ENCODE data around the gene PRICKLE4.

Gene PRICKLE4

DNA sequence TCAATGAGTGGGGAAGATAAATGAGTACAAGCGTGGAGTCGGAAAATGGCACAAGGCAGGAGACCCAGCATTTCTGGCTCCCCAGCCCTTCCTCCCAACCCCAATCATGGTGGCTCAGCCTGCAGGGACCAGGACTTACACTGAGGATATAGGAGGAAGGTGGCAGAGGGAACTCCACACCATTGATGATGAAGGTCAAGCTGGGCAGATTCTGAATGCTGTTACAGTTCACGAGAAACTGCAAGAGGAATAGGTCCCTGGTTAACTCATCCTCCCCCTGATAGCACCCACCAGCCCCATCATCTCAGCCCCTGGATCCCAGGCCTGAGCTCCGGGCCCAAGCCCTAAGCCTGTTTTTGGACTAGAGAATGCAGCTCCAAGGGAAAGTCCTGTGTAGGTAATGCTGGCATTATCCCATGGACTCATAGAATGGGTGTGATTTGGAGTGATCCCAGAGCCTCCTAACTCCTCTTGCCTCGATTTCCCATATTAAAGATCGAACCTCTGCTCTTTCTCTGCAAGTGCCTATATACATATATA is 42.9 kb upstream of the PRICKLE4 start:
- TF ChIP-seq, protein P1, sequence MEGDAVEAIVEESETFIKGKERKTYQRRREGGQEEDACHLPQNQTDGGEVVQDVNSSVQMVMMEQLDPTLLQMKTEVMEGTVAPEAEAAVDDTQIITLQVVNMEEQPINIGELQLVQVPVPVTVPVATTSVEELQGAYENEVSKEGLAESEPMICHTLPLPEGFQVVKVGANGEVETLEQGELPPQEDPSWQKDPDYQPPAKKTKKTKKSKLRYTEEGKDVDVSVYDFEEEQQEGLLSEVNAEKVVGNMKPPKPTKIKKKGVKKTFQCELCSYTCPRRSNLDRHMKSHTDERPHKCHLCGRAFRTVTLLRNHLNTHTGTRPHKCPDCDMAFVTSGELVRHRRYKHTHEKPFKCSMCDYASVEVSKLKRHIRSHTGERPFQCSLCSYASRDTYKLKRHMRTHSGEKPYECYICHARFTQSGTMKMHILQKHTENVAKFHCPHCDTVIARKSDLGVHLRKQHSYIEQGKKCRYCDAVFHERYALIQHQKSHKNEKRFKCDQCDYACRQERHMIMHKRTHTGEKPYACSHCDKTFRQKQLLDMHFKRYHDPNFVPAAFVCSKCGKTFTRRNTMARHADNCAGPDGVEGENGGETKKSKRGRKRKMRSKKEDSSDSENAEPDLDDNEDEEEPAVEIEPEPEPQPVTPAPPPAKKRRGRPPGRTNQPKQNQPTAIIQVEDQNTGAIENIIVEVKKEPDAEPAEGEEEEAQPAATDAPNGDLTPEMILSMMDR (IDR thresholded peaks at IDR 0.05; ENCODE audit: low read depth, low read length, missing control alignments) = no peak
- no peak overlapping the region for H3K4me3 ChIP-seq (replicated peaks; ENCODE audit: low read depth, low read length)
- no peak for DNase-seq (ENCODE audit: extremely low read depth, low read depth)

DNA sequence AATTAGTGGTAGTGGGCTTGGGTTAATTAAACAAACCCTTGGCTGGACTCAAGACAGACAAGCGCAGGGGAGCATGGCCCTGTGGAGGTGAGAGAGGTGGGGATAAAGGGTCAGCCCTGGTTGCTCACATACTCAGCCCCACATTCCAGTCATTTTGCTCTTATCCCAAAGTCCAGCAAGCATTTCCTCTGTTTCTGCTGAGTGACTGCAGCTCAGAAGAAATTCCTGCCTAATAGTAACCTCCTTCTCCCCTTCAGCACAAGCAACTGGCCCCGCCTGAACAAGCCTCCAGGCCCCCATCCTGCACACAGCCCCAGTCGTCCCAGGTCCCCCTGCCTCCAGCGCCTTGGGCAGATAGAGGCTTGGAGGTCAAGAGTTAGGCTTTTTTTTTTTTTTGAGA is 41.5 kb upstream of the PRICKLE4 start:
- TF ChIP-seq, protein P1 (IDR thresholded peaks at IDR 0.05; ENCODE audit: low read depth, low read length, missing control alignments) = no peak
- no peak overlapping the region for H3K4me3 ChIP-seq (replicated peaks; ENCODE audit: low read depth, low read length)

DNA sequence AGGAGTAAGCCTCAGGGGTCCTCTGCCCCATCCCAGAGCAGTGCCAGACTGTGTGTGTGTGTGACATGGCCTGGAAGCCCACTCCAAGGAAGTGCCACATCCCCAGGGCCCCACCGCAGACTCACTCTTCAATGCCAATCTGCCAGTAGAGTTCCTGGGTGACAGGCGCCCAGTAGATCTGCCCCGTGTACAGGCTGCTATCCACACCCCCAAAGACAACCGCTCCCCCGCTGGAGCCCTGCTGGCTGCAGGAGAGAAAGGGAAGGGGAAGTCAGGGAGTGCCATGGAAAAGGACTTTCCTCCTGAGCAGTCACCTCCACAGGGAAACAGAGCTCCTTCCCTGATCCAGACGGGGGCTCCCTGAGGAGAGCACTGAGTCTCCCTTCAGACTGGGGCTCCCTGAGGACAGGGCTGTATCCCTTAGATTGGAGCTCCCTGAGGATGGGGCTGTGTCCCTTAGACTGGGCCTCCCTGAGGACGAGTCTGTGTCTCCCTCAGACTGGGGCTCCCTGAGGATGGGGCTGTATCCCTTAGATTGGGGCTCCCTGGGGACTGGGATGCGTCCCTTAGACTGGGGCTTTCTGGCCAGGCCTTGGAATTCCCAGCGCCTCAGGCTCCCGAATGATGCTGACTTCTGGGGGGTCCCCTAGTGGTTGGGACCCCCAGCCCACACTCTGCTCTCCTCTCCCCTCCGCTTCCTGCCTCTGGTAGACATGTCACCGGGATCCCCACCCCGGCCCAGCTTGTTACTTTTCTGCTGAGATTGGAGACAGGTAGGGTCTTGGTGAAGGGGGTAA is 40.0 kb upstream of the PRICKLE4 start:
- no peak for DNase-seq (ENCODE audit: extremely low read depth, low read depth)
- TF ChIP-seq, protein P1 (IDR thresholded peaks at IDR 0.05; ENCODE audit: low read depth, low read length, missing control alignments) = no peak
- no peak overlapping the region for H3K4me3 ChIP-seq (replicated peaks; ENCODE audit: low read depth, low read length)

More for the DNA sequence above, 41.5 kb upstream of the PRICKLE4 start:
- DNase-seq (ENCODE audit: extremely low read depth, low read depth) = no peak

DNA sequence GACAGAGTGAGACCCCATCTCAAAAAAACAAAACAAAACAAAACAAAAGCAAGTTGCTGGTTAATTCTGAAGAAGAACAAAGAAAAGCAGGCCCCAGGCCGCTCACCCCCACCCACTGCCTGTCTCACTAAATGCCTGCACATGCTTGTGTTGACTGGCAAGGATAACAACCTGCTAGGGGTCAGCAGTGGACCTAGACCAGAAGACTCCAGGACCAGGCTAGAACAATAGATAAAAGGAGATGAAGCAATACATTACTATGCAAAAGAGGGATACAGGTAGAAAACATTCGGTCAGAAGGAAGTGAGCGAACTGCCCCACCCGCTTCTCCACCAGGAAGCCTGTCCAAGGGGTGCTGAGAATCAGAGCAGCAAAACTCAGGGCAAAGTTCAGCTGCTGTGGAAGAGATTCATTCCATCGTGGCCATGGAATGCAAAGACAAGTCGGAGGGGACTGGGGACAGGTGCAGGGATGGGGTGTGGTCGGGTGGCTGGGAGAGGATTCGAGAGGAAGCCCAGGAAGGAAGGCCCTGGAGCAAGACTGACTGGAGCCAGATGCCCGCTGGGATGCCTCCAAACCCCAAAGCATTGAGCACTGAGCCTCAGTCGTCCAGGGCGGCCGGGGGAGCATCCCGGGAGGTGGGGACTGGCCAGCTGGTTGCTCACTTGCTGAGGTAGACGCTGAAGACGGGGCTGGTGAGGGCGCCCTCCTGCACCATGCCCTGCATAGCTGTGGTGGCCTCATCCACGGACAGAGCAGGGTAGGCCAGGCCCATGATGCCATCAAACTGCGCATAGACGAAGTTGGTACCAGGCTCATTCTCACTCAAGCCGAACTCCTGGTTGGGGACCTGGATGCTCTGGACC is 38.7 kb upstream of the PRICKLE4 start:
- no peak overlapping the region for H3K4me3 ChIP-seq (replicated peaks; ENCODE audit: low read depth, low read length)
- DNase-seq (ENCODE audit: extremely low read depth, low read depth) = no peak
- TF ChIP-seq, protein P1 (IDR thresholded peaks at IDR 0.05; ENCODE audit: low read depth, low read length, missing control alignments) = no peak

DNA sequence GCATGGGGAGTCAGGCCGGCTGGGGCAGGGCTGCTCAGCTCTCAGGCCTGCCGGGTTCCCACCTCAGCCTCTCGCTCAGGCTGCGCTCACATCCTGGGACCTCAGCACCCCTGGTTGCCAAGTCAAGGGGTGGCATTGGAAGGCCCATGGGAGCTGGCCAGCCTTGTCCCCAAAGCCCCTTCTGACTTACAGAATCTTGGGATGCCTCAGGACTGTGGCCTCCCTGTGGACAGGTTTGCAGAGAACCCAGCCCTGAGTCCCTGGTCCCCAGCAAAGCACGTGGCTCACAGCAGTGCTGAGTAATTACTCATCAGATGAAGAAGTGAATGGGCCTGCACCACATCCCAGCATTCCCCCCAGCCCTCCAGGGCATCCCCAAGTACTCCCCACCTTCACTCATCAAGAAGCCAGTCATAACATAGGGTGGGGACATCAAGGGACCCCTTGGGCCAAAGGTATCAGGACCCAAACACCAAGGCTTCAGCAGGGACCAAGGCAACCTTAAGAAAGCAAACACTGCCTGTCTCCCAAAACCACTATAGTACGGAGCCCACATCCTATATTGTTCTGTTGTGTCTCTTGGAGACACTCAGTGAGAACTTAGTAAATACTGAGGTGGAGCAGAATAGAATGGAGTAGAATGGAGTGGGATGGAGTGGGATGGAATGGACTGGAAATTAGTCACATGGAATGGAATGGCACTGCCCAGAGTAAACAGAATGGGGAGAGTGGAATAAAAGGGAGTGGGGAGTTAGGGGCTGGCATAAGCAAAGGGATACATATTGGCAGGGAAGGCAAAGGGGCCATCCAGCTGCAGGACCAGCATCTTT is 37.0 kb upstream of the PRICKLE4 start:
- no peak overlapping the region for H3K4me3 ChIP-seq (replicated peaks; ENCODE audit: low read depth, low read length)
- TF ChIP-seq, protein P1 (IDR thresholded peaks at IDR 0.05; ENCODE audit: low read depth, low read length, missing control alignments) = no peak
- DNase-seq (ENCODE audit: extremely low read depth, low read depth) = no peak

DNA sequence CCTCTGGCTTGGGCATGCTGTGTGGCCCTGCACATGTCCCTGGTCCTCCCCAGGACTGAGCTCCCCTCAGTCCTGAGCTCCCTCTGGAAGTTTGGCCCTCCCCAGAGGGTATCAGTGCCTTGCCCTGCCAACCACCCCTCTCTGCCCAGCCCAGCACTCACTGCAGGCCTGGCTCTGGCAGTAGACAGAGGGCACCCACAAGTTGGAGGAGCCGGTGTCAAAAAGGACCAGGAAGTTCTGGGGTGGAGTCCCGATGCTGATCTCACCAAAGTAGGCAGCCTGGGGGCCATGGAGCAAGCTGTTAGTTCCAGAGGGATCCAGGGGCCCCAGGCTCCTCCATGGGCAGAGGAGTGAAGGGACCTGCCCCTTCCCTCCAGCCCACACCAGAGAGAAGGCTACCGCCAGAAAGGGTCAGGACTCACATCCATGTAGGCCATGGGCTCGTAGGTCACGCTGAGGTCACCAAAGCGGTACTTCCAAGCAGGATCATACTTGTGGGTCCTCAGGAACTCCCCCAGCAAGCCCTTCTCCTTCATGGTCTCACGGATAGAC is 36.3 kb upstream of the PRICKLE4 start:
- DNase-seq (ENCODE audit: extremely low read depth, low read depth) = no peak
- TF ChIP-seq, protein P1 (IDR thresholded peaks at IDR 0.05; ENCODE audit: low read depth, low read length, missing control alignments) = no peak

More for the DNA sequence above, 36.3 kb upstream of the PRICKLE4 start:
- H3K4me3 ChIP-seq (replicated peaks; ENCODE audit: low read depth, low read length) = no peak overlapping the region

All from HFF-Myc (cell line).